Measurements from ENCODE around the gene RNF126. TPM values are rescaled to one million over a fixed set of nuclear protein-coding genes. Genes with fewer than 3 reads are reported as not detected.
A peak's percentile ranks its signal among the peaks of the same experiment; 100 is the strongest.

RNF126 gene
- total RNA-seq, 1 experiment from 2014 or later = 44.8 TPM

GRCh38 chr19:709196-709964, 46.4 kb upstream of the RNF126 start:
- BruUV-seq (replicated peaks) = no TSS peak
- CTCF ChIA-PET = no interaction called here
- peaks cover 5% of the 10 kb centered on the region for H3K36me3 Mint-ChIP-seq (ENCODE audit: insufficient read depth, unreplicated experiment)
- no peaks in the 10 kb centered on the region for H3K9me3 Mint-ChIP-seq (ENCODE audit: low read depth, unreplicated experiment)
- no peak for TF ChIP-seq CTCF (IDR thresholded peaks at IDR 0.05; ENCODE audit: unreplicated experiment)
- H3K4me3 Mint-ChIP-seq (ENCODE audit: low read depth, unreplicated experiment) = no peak overlapping the region
- H3K27me3 Mint-ChIP-seq (ENCODE audit: unreplicated experiment) = peaks cover 36% of the 10 kb centered on the region
- H3K27ac Mint-ChIP-seq (ENCODE audit: unreplicated experiment) = no peak overlapping the region
- no peaks in the 10 kb centered on the region for H3K4me1 Mint-ChIP-seq (ENCODE audit: low read depth, unreplicated experiment)
- intact Hi-C loops (cut with micrococcal nuclease; ENCODE audit: unreplicated experiment) = no loop called here
- DNase-seq = no peak

GRCh38 chr19:708154-709143, 45.4 kb upstream of the RNF126 start, which contains the start of gene PALM:
TSS of gene PALM (plus strand) at chr19:708935. CDS start at chr19:709147, 212 bp downstream.
- TF ChIP-seq CTCF (IDR thresholded peaks at IDR 0.05; ENCODE audit: unreplicated experiment) = no peak
- peaks cover 5% of the 10 kb centered on the region for H3K36me3 Mint-ChIP-seq (ENCODE audit: insufficient read depth, unreplicated experiment)
- peaks cover 40% of the 10 kb centered on the region for H3K27me3 Mint-ChIP-seq (ENCODE audit: unreplicated experiment)
- H3K4me3 Mint-ChIP-seq (ENCODE audit: low read depth, unreplicated experiment) = no peak within 1 kb of the TSS
- no peaks in the 10 kb centered on the region for H3K9me3 Mint-ChIP-seq (ENCODE audit: low read depth, unreplicated experiment)
- CTCF ChIA-PET = interaction anchor here (0.8 kb wide), 1 partner anchor 8 kb away, joined by 3 read pairs; no protein-coding TSS in a partner anchor
- no peaks in the 10 kb centered on the region for H3K4me1 Mint-ChIP-seq (ENCODE audit: low read depth, unreplicated experiment)
- BruUV-seq (replicated peaks) = no TSS peak
- no peak within 1 kb of the TSS for H3K27ac Mint-ChIP-seq (ENCODE audit: unreplicated experiment)
- intact Hi-C loops (cut with micrococcal nuclease; ENCODE audit: unreplicated experiment) = no loop called here
- DNase-seq = no peak

GRCh38 chr19:704447-704741, 41.4 kb upstream of the RNF126 start:
- Mint-ChIP-seq H3K4me3 (ENCODE audit: low read depth, unreplicated experiment) (no peak overlapping the region), H3K4me1 (ENCODE audit: low read depth, unreplicated experiment) (no peaks in the 10 kb centered on the region), H3K36me3 (ENCODE audit: insufficient read depth, unreplicated experiment) (peaks cover 5% of the 10 kb centered on the region), H3K27ac (ENCODE audit: unreplicated experiment) (no peak overlapping the region), H3K9me3 (ENCODE audit: low read depth, unreplicated experiment) (no peaks in the 10 kb centered on the region), H3K27me3 (ENCODE audit: unreplicated experiment) (peaks cover 32% of the 10 kb centered on the region)
- DNase-seq = no peak
- no TSS peak for BruUV-seq (replicated peaks)
- TF ChIP-seq CTCF (IDR thresholded peaks at IDR 0.05; ENCODE audit: unreplicated experiment) = no peak
- intact Hi-C loops (cut with micrococcal nuclease; ENCODE audit: unreplicated experiment) = no loop called here
- CTCF ChIA-PET = no interaction called here

- no TSS peak for BruUV-seq (replicated peaks)
- Mint-ChIP-seq H3K4me1 (ENCODE audit: low read depth, unreplicated experiment) (no peaks in the 10 kb centered on the region), H3K4me3 (ENCODE audit: low read depth, unreplicated experiment) (no peak overlapping the region), H3K27ac (ENCODE audit: unreplicated experiment) (no peak overlapping the region), H3K36me3 (ENCODE audit: insufficient read depth, unreplicated experiment) (peaks cover 5% of the 10 kb centered on the region), H3K9me3 (ENCODE audit: low read depth, unreplicated experiment) (no peaks in the 10 kb centered on the region), H3K27me3 (ENCODE audit: unreplicated experiment) (peaks cover 32% of the 10 kb centered on the region)
- DNase-seq = peak; percentile 36
- TF ChIP-seq CTCF (IDR thresholded peaks at IDR 0.05; ENCODE audit: unreplicated experiment) = no peak
- CTCF ChIA-PET = no interaction called here
- intact Hi-C loops (cut with micrococcal nuclease; ENCODE audit: unreplicated experiment) = no loop called here
Measured at GRCh38 chr19:703651-704446, 40.8 kb upstream of the RNF126 start.
